ENCODE results near the gene PEDS1.
"Not testable (repeated sequence)": the region's sequence is repeated elsewhere in the genome, so short reads cannot be mapped to it uniquely, and the experiment has no call there.

The PEDS1 gene

GRCh38 chr20:50153500-50154377 is at the start of gene PEDS1:
Gene PEDS1 (minus strand): TSS chr20:50153723. CDS start chr20:50153637, 86 bp downstream.
- H3K4me1 ChIP-seq, result peaks cover 32% of the 10 kb centered on the region
- peak within 1 kb of the TSS; percentile 68 for H2AFZ ChIP-seq
- H3K27me3 ChIP-seq (ENCODE audit: control insufficient read depth, insufficient read depth, low read length), result no peaks in the 10 kb centered on the region
- no peaks in the 10 kb centered on the region for H3K9me3 ChIP-seq (ENCODE audit: control insufficient read depth, low read length)
- peak within 1 kb of the TSS; percentile 94 for H3K4me3 ChIP-seq (ENCODE audit: low read depth, low read length)
- peak within 1 kb of the TSS; percentile 92 for H3K27ac ChIP-seq
- peaks cover 10% of the 10 kb centered on the region for H3K79me2 ChIP-seq
- TF ChIP-seq, protein P1, sequence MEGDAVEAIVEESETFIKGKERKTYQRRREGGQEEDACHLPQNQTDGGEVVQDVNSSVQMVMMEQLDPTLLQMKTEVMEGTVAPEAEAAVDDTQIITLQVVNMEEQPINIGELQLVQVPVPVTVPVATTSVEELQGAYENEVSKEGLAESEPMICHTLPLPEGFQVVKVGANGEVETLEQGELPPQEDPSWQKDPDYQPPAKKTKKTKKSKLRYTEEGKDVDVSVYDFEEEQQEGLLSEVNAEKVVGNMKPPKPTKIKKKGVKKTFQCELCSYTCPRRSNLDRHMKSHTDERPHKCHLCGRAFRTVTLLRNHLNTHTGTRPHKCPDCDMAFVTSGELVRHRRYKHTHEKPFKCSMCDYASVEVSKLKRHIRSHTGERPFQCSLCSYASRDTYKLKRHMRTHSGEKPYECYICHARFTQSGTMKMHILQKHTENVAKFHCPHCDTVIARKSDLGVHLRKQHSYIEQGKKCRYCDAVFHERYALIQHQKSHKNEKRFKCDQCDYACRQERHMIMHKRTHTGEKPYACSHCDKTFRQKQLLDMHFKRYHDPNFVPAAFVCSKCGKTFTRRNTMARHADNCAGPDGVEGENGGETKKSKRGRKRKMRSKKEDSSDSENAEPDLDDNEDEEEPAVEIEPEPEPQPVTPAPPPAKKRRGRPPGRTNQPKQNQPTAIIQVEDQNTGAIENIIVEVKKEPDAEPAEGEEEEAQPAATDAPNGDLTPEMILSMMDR (IDR thresholded peaks at IDR 0.05), result no peak
- H3K9ac ChIP-seq, result peak within 1 kb of the TSS; percentile 39
- no peaks in the 10 kb centered on the region for H3K36me3 ChIP-seq (ENCODE audit: control insufficient read depth, insufficient read depth, low read length)
- peak within 1 kb of the TSS; percentile 85 for H3K4me2 ChIP-seq (ENCODE audit: low read length)

DNA sequence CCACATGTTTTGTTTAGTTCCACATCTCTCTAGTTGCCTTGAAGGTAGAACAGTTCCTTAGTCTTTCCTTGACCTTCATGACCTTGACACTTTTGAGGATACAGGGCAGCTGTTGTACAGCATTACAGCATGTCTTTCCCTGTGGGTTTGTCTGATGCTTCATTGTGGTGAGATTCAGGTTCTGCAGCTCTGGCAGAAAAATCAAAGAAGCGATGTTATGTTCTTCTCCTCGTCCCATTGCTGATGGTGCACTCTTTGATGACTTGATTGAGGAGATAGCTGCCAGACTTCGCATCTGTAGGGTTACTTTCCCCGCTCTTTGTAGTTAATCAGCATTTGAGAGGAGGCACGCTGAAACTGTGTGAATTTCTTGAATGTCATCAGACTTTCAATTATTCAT is 49.2 kb upstream of the PEDS1 start:
- Histone ChIP-seq H3K79me2 (no peaks in the 10 kb centered on the region), H3K27me3 (ENCODE audit: control insufficient read depth, insufficient read depth, low read length) (no peaks in the 10 kb centered on the region), H2AFZ (no peak overlapping the region), H3K9ac (no peak overlapping the region), H3K36me3 (ENCODE audit: control insufficient read depth, insufficient read depth, low read length) (no peaks in the 10 kb centered on the region), H3K9me3 (ENCODE audit: control insufficient read depth, low read length) (no peaks in the 10 kb centered on the region), H3K4me1 (no peaks in the 10 kb centered on the region), H3K27ac (no peak overlapping the region), H3K4me3 (ENCODE audit: low read depth, low read length) (no peak overlapping the region), H3K4me2 (ENCODE audit: low read length) (no peak overlapping the region)
- TF ChIP-seq, protein P1 (IDR thresholded peaks at IDR 0.05), result no peak

GRCh38 chr20:50201710-50202109 is 48.2 kb upstream of the PEDS1 start:
- H2AFZ ChIP-seq; H3K36me3 ChIP-seq (ENCODE audit: control insufficient read depth, insufficient read depth, low read length); H3K4me2 ChIP-seq (ENCODE audit: low read length); H3K9ac ChIP-seq; H3K27ac ChIP-seq; H3K79me2 ChIP-seq; H3K4me3 ChIP-seq (ENCODE audit: low read depth, low read length); H3K4me1 ChIP-seq; H3K9me3 ChIP-seq (ENCODE audit: control insufficient read depth, low read length); H3K27me3 ChIP-seq (ENCODE audit: control insufficient read depth, insufficient read depth, low read length): not testable (repeated sequence)

GRCh38 chr20:50200482-50201104 is 47.1 kb upstream of the PEDS1 start:
- H3K27me3 ChIP-seq (ENCODE audit: control insufficient read depth, insufficient read depth, low read length), result no peaks in the 10 kb centered on the region
- no peak overlapping the region for H3K4me2 ChIP-seq (ENCODE audit: low read length)
- no peak overlapping the region for H3K9ac ChIP-seq
- H3K36me3 ChIP-seq (ENCODE audit: control insufficient read depth, insufficient read depth, low read length), result no peaks in the 10 kb centered on the region
- no peaks in the 10 kb centered on the region for H3K79me2 ChIP-seq
- H3K4me1 ChIP-seq, result no peaks in the 10 kb centered on the region
- no peak overlapping the region for H2AFZ ChIP-seq
- no peak overlapping the region for H3K27ac ChIP-seq
- H3K9me3 ChIP-seq (ENCODE audit: control insufficient read depth, low read length), result no peaks in the 10 kb centered on the region
- no peak overlapping the region for H3K4me3 ChIP-seq (ENCODE audit: low read depth, low read length)
- TF ChIP-seq, protein P1 (IDR thresholded peaks at IDR 0.05), result no peak

GRCh38 chr20:50199703-50200102 is 46.2 kb upstream of the PEDS1 start:
- H3K27ac ChIP-seq, result no peak overlapping the region
- H3K4me1 ChIP-seq, result no peaks in the 10 kb centered on the region
- H2AFZ ChIP-seq, result no peak overlapping the region
- H3K9ac ChIP-seq, result no peak overlapping the region
- H3K79me2 ChIP-seq, result no peaks in the 10 kb centered on the region
- no peak overlapping the region for H3K4me2 ChIP-seq (ENCODE audit: low read length)
- no peak overlapping the region for H3K4me3 ChIP-seq (ENCODE audit: low read depth, low read length)
- H3K27me3 ChIP-seq (ENCODE audit: control insufficient read depth, insufficient read depth, low read length), result no peaks in the 10 kb centered on the region
- TF ChIP-seq, protein P1 (IDR thresholded peaks at IDR 0.05), result no peak
- no peaks in the 10 kb centered on the region for H3K36me3 ChIP-seq (ENCODE audit: control insufficient read depth, insufficient read depth, low read length)
- no peaks in the 10 kb centered on the region for H3K9me3 ChIP-seq (ENCODE audit: control insufficient read depth, low read length)
